PC-3 (cell line): Measurements from ENCODE around the gene MAP2K5. TPM values are rescaled to one million over a fixed set of nuclear protein-coding genes. Genes with fewer than 3 reads are reported as not detected.
A peak's percentile ranks its signal among the peaks of the same experiment; 100 is the strongest.

Source experiments
- ATAC-seq: fragments of 200-7000 bp; cut with Tn5 transposase; 2 replicates; pipeline ENCODE4 v1.9.1; 2020; ENCODE audit warnings: mild to moderate bottlenecking, moderate library complexity
- BruUV-seq: library from RNA; stranded (reverse); fragments of 400-500 nt; replicated peaks from 2 replicates; lab custom pipeline; 2021; lab: Mats Ljungman, UMichigan
- CTCF ChIA-PET: fragments of 300-600 bp; sonication (Branson Sonifier 250); formaldehyde crosslinking; loops from one replicate; lab custom pipeline; 2022; ENCODE audit warnings: antibody characterized with exemption; lab: Charles Lee
- POLR2A ChIA-PET: fragments of 300-600 bp; sonication (Branson Sonifier 250); formaldehyde crosslinking; loops from one replicate; lab custom pipeline; 2022; ENCODE audit warnings: antibody characterized with exemption; ENCODE audit not compliant: unreplicated experiment; lab: Charles Lee
- DNase-seq: peaks from one replicate; pipeline ENCODE4 v3.0.0-alpha.2; 2015
- H2AFZ ChIP-seq: fragments of 300-600 bp; sonication (generic); 2 replicates; pipeline ENCODE4 v1.6.0; 2016; ENCODE audit warnings: antibody characterized with exemption, low read length
- H3F3A ChIP-seq: fragments of 300-600 bp; sonication (generic); one replicate; pipeline ENCODE4 v1.6.0; 2017; ENCODE audit warnings: antibody characterized with exemption, low read length, control low read depth, mild to moderate bottlenecking; ENCODE audit not compliant: unreplicated experiment
- H3K27ac ChIP-seq: fragments of 300-600 bp; sonication (generic); 2 replicates; pipeline ENCODE4 v1.5.1; 2016; ENCODE audit warnings: mild to moderate bottlenecking, low read length
- H3K27me3 ChIP-seq: fragments of 300-600 bp; sonication (generic); 2 replicates; pipeline ENCODE4 v1.6.1; 2016; ENCODE audit warnings: low read length, mixed read lengths
- H3K36me3 ChIP-seq: fragments of 300-600 bp; sonication (generic); 2 replicates; pipeline ENCODE4 v1.6.1; 2016; ENCODE audit warnings: low read depth, mixed run types, low read length, mixed read lengths
- H3K4me1 ChIP-seq: fragments of 300-600 bp; sonication (generic); 2 replicates; pipeline ENCODE4 v1.5.1; 2016; ENCODE audit warnings: low read length; ENCODE audit not compliant: insufficient read depth
- H3K4me2 ChIP-seq: fragments of 300-600 bp; sonication (generic); 2 replicates; pipeline ENCODE4 v1.6.0; 2016; ENCODE audit warnings: low read length
- H3K4me3 ChIP-seq: fragments of 300-600 bp; sonication (generic); 2 replicates; pipeline ENCODE4 v1.5.1; 2016; ENCODE audit warnings: mild to moderate bottlenecking, low read length, mixed read lengths
- H3K79me2 ChIP-seq: fragments of 300-600 bp; sonication (generic); 2 replicates; pipeline ENCODE4 v1.6.1; 2017; ENCODE audit warnings: low read length, mixed read lengths
- H3K9ac ChIP-seq: fragments of 300-600 bp; sonication (generic); 2 replicates; pipeline ENCODE4 v1.6.0; 2016; ENCODE audit warnings: mild to moderate bottlenecking, low read length
- H3K9me2 ChIP-seq: fragments of 300-600 bp; sonication (generic); replicated peaks from 2 replicates; pipeline ENCODE4 v1.6.1; 2016; ENCODE audit warnings: mixed run types, low read length, mixed read lengths
- H3K9me3 ChIP-seq: fragments of 300-600 bp; sonication (generic); 2 replicates; pipeline ENCODE4 v1.6.1; 2016; ENCODE audit warnings: low read length, mixed read lengths
- H4K20me1 ChIP-seq: fragments of 300-600 bp; sonication (generic); 2 replicates; pipeline ENCODE4 v1.6.1; 2016; ENCODE audit warnings: low read length, mixed read lengths
- CTCF ChIP-seq: fragments of 300-600 bp; sonication (generic); conservative IDR thresholded peaks from 2 replicates; pipeline ENCODE4 v1.5.1; 2017; ENCODE audit warnings: antibody characterized with exemption, low read depth, mild to moderate bottlenecking, low read length
- EZH2 ChIP-seq: fragments of 300-600 bp; sonication (generic); IDR thresholded peaks from one replicate; pipeline ENCODE4 v1.6.1; 2017; ENCODE audit warnings: antibody characterized with exemption, mild to moderate bottlenecking, low read length; ENCODE audit not compliant: unreplicated experiment
- EZH2phosphoT487 ChIP-seq: fragments of 300-600 bp; sonication (generic); IDR thresholded peaks from 2 replicates; pipeline ENCODE4 v1.6.1; 2018; ENCODE audit warnings: mild to moderate bottlenecking, antibody characterized with exemption, low read length, borderline replicate concordance
- intact Hi-C: fragments of 100-400 bp; cut with micrococcal nuclease; formaldehyde crosslinking; loops from 2 replicates; pipeline ENCODE4 v1.9.0; 2023
- total RNA-seq: library from RNA; depleted of rRNA; stranded (reverse); fragments of >200 nt; gene quantifications from 2 replicates; pipeline ENCODE4 v1.2.3, GENCODE V29; 2014

The MAP2K5 gene
- total RNA-seq, 1 experiment from 2014 or later = 5.5 TPM

GRCh38 chr15:67832897-67833709 lies 290.6 kb downstream of the MAP2K5 start:
- H3K4me3 ChIP-seq = peak overlapping the region; percentile 63
- ATAC-seq = no peak
- H3K27me3 ChIP-seq = peaks cover 16% of the 10 kb centered on the region
- intact Hi-C loops = loop anchor here (1.0 to 10.0 kb wide), 3 partner anchors 138 to 376 kb away; no protein-coding TSS in a partner anchor
- H3F3A ChIP-seq = no peaks in the 10 kb centered on the region
- peak overlapping the region; percentile 90 for H3K4me2 ChIP-seq
- no peak for DNase-seq
- H3K36me3 ChIP-seq = no peaks in the 10 kb centered on the region
- no peaks in the 10 kb centered on the region for H4K20me1 ChIP-seq
- CTCF ChIA-PET = no interaction called here
- no peak for TF ChIP-seq EZH2phosphoT487
- no peaks in the 10 kb centered on the region for H3K9me2 ChIP-seq
- no peak overlapping the region for H3K27ac ChIP-seq
- peak overlapping the region; percentile 78 for H2AFZ ChIP-seq
- BruUV-seq = no TSS peak
- POLR2A ChIA-PET = no interaction called here
- H3K4me1 ChIP-seq = no peaks in the 10 kb centered on the region; the same call in 1 of the 2 replicates
- H3K9ac ChIP-seq = no peak overlapping the region
- no peaks in the 10 kb centered on the region for H3K79me2 ChIP-seq
- no peaks in the 10 kb centered on the region for H3K9me3 ChIP-seq

DNA sequence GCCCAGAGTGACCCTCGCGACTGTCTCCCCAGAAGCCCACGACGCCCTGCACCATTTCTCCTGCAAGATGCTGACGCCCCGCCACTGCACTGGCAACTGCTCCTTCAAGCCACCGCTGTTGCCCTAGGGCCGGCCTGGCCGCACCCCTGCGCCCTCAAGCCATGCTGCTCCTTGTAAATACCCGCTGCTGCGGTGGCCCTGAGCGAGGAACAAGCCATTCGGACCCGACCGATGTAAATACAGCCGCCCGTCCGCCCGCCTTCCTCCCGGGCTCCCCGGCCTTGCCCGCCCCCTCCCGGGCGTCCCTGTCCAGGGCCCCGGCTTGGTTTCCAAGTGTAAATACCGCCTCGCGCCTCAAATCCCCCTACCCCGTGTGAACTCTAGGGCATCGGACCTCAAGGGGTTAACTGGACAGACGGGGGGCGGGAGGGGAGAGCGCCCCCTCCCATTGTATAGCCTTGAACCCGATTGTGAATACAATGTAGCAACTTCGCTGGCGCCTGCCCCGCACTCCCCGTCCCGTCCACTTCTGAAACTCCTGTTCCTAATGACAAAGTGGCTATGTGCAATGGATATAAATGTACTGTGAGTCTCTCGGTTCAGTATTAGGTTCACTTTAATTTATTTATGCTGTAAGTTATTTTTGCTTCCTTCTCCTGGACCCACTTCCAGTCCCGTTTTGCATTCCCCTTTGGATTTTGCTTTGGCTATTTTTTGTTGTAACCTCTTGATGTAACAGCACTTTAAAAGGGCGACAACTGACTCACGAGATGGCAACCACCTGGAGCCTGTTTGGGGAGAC lies 291.4 kb downstream of the MAP2K5 start:
- Histone ChIP-seq H3K36me3 (no peaks in the 10 kb centered on the region), H3K4me2 (peak overlapping the region; percentile 90), H2AFZ (peak overlapping the region; percentile 78), H4K20me1 (no peaks in the 10 kb centered on the region), H3K4me3 (peak overlapping the region; percentile 63), H3K9me2 (no peaks in the 10 kb centered on the region), H3K9ac (no peak overlapping the region), H3K27me3 (peaks cover 16% of the 10 kb centered on the region), H3K79me2 (no peaks in the 10 kb centered on the region), H3F3A (no peaks in the 10 kb centered on the region), H3K27ac (no peak overlapping the region), H3K4me1 (peaks cover 6% of the 10 kb centered on the region), H3K9me3 (no peaks in the 10 kb centered on the region)
- peak; percentile 60 for ATAC-seq
- intact Hi-C loops = loop anchor here (10.0 kb wide), 1 partner anchor 139 kb away; no protein-coding TSS in a partner anchor
- ChIA-PET POLR2A (no interaction called here), CTCF (no interaction called here)
- no TSS peak for BruUV-seq
- TF ChIP-seq EZH2phosphoT487 = no peak
- TF ChIP-seq EZH2 = no peak
- peak; percentile 63 for TF ChIP-seq CTCF
- peak; percentile 31 for DNase-seq

DNA sequence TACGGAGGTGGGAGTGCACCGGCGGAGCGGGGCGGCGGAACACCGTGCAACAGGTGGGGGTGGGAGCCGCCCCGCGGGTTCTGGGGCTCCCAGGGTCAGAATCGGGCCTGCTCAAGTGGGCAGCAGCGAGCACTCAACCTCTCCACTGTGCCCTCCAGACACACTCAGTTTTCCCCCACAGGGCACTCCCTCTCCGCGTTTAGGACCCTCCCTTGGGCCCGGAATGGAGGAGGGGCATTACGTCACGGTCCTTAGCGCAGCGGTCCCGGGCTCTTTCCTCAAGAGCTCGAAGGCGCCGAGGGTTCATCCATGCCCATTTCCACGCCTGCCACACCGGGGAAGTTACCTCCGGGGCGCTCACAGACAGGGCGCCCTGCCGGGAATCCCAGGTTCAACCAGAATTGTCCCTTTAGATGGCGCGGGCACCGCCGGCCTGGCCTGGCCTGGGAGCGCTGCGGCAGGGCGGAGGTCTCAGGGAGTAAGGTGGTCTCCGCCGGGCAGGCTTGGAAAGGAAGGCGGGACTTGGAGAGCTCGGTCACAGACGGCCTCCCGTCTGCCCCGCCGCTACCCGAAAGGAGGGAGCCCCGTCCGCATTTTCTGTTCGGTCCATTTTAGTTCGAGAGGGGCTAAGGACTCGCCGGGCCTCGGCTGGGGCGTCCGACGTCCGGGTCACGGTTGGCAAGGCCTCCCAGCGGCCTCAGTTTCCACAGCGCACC lies 292.2 kb downstream of the MAP2K5 start:
- peak overlapping the region; percentile 83 for H2AFZ ChIP-seq
- H3K4me2 ChIP-seq = peak overlapping the region; percentile 90
- TF ChIP-seq EZH2phosphoT487 = no peak
- no peak for TF ChIP-seq EZH2
- no peak for TF ChIP-seq CTCF

More for the DNA sequence above, 292.2 kb downstream of the MAP2K5 start:
- no TSS peak for BruUV-seq
- H3K27ac ChIP-seq = no peak overlapping the region
- ATAC-seq (no peak), DNase-seq (no peak)
- ChIA-PET POLR2A (no interaction called here), CTCF (interaction anchor here (0.6 kb wide), 1 partner anchor 234 kb away, joined by 5 read pairs; no protein-coding TSS in a partner anchor)
- no peak overlapping the region for H3K9ac ChIP-seq
- H3K4me1 ChIP-seq = peaks cover 8% of the 10 kb centered on the region
- no peaks in the 10 kb centered on the region for H3F3A ChIP-seq
- peaks cover 16% of the 10 kb centered on the region for H3K27me3 ChIP-seq
- H3K4me3 ChIP-seq = peak overlapping the region; percentile 61
- no peaks in the 10 kb centered on the region for H3K9me3 ChIP-seq
- H3K36me3 ChIP-seq = no peaks in the 10 kb centered on the region
- intact Hi-C loops = loop anchor here (5.0 to 10.0 kb wide), 2 partner anchors 140 to 447 kb away; no protein-coding TSS in a partner anchor
- no peaks in the 10 kb centered on the region for H4K20me1 ChIP-seq
- no peaks in the 10 kb centered on the region for H3K79me2 ChIP-seq
- H3K9me2 ChIP-seq = no peaks in the 10 kb centered on the region
